Islet of Langerhans (tissue), 1 donor: ENCODE data around the gene AK8.

Experiments
- FAIRE-seq: peaks from one replicate; lab custom pipeline; 2011; peaks lifted over from hg19 to GRCh38; lab: Jason Lieb, UNC

Gene AK8

DNA sequence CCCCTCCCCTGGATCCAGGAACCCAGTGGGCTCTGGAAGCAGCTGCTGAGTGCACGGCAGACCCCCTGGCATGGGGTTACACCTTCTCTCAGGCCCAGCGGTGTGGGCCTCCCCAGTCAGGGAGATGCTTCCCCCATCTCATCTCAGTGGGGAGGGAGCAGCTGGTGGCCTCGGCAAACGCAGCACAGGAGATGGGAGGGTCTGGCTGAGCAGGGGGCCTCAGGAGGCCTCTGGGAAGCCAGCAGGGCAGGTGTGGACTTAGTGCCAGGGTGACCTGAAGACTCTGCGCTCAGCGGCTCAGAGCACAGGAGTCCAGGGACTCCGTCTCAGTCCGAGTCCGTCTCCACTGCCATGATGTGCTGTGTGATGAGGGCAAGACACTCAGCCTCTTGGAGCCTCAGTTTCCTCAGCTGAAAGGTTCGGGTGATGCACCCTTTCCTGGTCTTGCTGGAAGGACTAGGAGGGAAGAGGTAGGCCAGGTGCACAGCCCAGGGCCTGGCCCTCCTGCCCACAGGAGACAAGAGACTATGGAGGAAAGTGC, 107.2 kb downstream of the AK8 start:
- FAIRE-seq, result no peak

DNA sequence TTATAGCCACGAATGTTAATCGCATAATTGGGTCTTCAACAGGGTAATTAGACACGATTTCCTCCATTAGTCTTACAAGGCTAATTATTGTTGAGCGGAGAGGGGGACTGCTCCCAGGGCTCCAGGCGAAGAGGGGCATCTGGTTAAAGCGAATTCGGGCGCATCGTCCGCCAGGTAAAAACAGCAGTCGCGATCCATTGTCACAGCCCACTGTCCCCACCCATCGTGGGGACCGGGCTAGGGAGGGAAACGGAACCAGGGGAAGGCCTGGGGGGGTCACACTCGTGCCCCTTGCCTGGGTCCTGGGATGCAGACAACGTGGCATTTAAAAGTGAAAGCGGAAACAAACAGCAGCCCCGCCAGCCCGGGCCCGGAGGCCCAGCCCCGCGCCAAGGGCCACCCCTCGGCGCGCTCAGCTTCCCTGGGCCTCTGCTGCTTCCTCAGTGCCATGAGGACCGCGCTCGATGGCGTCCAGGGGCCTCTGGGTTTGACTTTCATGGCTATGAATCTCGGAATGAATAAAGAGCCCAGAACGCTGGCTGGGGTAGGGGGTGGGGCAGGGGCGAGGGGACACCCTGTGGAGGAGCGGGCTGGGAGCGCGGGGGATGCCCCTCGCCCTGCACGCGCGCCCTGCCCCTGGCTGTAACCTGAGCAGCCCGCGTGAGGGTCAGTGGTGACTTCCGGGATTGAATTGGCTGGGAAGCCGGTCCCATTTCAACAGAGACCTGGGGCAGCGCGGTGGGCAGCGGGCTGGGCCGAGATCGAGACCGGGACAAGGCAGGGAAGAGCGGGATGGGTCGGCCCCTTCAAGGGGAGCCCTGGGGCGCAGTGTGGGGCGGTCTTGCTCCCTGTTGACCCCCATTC, 107.9 kb downstream of the AK8 start:
- FAIRE-seq, result no peak

DNA sequence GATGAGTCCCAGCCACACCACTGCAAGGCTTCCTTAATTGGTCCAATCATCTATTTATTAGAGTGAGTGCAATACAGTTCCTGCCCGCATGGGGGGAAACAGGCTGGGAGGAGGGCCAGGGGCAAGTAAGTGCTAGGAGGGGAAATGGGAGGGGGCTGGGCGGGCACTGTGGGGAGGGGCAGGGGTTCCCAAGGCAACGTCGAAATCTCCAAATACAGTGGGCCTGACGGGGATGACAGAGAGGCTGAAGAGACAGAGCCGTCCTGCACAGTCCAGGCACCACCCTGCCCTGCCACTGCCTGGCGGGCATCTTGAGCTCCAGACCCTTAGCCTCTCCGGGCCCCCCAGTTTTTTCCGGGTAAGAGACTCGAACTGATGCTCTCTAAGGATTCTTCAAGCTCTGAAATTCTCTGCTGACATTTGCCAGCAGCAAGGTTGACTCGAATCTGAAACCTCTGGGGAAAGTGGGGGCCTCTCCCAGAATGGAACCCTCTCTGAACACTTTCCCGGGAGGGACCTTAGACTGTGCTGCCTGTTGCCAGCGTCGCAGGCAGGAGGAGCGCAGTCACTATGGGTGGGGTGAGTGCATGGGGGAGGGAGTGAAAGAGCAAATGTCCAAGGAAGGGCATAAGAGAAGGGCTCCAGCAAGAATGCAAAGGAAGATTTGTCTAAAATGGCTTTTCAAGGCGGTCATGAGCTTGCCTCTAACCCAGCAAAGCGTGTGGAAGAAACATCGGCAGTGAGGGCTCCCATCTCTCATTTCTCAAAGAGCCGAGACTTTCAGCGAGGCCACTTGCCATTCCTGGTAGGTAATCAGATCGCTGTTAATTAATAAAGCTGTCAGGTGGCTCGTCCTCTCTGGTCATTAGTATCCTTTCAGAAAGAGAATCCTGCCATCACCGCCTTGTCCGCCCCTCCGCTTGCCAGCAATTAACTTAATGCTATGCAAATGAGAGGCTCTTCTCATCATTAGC, 108.9 kb downstream of the AK8 start:
- FAIRE-seq, result no peak

DNA sequence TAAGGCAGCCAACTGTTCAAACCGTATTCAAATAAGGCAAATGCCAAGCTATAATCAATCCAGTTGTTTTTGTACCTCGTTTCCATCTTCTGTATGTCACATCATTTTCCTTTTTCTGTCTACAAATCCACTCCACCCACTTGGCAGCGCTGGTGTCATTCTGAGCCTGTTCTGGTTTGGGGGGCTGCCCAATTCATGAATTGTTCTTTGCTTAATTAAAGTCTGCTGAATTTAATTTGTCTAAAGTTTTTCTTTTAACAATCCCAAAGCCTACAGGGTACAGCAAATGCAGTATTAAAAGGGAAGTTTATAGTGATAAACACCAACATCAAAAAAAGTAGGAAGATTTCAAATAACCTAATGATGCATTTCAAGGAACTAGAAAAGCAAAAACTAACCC, 114.5 kb downstream of the AK8 start:
- no peak for FAIRE-seq

DNA sequence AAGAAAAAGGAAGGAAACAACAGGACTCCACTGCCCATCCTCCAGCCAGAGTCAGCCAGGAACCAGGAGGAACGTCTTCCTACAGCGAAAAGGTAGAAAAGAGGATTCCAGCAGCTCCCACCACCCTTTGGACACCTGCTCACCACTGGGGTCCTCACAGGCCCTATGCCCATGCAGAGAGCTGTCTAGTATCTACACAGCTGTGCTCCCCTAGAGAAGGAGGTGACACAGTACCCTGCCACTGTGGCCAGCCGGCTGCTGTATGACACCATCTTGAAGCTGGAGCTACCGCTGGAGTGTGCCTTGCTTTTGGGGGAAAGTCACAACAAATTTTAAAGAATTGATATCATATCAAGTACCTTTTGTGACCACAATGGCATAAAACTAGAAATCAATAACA, 115.2 kb downstream of the AK8 start:
- FAIRE-seq, result no peak

DNA sequence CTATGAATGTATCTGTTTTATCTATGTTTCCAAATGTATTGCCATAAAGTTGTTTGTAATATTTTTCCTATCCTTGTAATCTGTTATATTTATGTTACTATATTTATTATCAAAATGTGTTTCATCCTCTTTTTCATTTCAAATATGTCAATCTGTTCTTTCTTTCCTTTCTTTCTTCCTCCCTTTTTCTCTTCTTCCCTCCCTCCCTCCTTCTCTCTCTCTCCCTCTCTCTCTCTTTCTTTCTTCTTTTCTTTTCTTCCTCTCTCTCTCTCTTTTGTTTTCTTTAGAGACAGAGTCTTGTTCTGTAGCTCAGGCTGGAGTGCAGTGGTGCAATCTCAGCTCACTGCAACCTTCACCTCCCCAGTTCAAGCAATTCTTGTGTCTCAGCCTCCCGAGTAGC, 116.5 kb downstream of the AK8 start:
- FAIRE-seq, result no peak

DNA sequence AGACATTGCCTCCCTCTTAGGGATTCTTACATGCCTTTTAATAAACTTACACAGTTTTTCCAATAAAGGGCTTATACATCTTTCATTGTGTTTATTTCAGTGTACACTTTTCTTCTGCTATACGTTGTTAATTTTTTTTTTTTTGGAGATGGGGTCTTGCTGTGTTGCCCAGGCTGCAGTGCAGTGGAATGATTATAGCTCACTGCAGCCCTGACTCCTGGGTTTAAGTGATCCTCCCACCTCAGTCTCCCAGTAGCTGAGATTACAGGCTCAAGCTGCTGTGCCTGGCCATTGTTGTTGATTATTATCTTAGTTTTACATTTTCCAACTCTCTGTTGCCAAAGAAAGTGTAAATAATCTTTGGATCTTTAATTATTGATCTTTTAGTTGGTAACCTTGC, 118.0 kb downstream of the AK8 start:
- FAIRE-seq, result no peak

DNA sequence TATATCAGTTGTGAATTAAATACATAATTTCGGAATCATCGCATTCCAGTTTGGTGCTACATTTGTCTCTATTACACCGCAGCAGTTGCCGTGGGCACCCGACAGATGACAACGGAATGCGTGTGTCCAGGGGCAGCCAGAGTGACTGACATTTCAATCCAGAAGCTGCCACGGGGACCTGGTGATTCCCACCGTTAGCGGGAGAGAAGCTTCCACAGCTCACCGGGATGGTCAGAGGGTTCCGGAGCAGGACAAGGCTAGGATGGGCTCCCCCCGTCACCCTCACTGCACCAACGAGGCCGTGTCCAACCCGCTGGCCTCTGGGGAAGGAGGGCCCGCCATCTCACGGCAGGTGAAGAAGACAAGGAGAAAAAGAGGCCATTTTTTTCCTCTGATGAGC, 121.1 kb downstream of the AK8 start:
- no peak for FAIRE-seq

DNA sequence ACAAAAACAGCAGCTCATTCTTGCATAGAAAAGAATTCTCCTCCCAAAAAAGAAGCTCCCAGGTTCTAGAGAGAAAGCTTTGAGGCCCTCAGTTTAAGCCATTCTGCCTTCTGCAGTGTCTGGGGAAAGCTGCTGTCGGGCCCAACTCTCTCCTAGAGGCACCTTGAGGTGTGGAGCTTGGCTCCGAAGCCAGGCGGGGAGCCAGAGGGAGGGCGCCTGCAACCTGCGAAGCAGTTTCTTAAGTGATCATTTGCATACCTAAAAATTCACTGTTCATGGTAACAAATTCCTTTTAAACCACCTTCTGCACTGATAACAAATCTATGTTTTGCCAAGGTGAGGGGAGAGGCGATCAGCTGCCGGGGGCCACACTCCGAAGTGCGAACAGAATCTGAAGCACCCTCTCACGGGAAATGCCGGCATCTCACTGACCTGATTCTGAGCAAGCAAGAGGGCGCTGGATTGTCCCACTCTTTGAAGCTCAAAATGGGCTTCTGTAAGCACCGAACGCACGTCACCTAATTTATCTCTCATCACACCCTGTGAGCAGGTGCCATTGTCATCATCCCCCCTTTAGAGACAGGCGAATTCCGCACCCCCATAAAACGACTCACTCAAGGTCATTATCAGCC, 121.8 kb downstream of the AK8 start:
- no peak for FAIRE-seq

DNA sequence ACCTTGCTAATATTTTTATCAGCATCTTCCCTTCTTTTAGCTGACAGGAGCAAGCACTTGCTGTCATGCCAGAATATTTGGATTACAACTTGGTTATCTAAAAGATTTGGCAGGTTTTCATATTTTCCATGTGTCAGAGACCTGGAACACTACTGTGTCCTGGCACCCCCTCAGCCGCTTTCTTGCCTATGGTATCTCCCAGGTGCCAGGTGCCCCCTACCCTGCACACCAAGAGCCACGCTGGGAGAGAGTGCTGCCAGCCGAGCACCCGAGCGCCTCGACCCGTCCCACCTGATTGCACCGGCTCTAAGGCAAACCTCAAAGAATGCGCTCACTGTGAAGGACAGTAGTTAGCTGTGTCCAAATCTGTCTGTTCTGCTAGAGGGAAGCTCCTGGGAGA, 123.0 kb downstream of the AK8 start:
- FAIRE-seq, result no peak

DNA sequence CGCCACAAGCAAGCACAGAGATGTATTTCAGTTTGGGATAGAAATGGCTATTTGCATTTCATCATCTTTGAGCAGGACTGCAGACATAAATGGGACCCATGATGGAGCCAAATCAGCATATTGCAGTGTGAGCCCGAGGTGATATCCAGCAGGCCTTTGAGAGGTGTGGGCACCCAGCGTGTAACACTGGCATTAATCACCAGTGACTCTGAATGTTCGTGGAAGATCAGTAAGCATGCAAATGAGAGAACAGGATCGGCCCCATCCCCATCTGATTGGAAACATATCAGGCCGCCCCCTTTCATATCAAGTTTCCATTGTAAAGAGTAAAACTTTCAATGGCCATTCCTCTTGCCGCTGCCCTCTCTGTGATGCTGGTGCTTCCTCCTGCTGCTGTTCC, 123.8 kb downstream of the AK8 start:
- FAIRE-seq, result no peak

DNA sequence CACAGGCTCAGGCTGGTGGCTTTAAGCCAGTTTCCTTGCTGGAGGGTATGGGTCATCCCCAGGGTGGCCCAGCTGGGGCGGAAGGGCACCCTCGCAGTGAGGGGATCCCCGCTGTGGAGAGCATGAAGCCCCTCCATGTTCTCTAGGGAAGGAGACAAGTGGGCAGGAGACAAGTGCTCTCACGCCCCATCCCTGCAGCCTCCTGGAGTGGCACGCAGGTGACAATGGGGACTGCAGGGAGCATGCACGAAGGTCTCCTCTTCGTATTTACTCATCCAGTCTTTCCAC, 124.5 kb downstream of the AK8 start:
- FAIRE-seq, result no peak

DNA sequence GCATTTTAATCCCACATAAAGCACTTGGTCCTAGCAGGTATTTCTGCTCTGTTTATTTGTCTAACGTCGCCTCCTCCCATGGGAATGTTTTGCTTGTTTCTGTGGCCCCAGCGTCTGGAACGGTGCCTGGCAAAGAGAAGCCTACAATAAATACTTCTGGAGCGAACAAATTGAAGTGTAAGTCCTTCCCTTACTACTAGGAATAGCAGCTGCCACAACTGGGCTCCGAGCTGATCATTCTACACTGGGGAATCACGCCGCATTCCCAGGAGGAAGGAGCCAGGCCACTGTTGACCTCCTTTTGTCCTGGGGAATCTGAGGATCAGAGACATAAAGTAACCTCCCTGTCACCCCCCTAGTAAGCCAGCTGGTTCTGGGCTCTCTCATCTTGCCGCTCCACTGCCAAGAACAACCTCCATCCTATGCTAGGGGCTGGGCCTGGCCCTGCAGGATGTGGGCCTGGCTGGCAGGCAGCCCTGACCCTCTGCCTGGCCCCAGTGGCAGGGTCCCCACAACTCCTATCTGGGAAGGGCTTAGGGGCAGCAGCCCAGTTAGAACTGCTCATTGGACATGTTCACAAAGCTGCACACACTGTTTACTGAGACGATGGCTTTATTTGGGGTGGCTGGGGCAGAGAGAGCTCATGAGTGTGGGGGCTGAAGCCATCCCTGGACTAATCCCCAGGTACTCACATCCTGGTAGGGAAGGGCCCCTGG, 125.0 kb downstream of the AK8 start:
- no peak for FAIRE-seq

DNA sequence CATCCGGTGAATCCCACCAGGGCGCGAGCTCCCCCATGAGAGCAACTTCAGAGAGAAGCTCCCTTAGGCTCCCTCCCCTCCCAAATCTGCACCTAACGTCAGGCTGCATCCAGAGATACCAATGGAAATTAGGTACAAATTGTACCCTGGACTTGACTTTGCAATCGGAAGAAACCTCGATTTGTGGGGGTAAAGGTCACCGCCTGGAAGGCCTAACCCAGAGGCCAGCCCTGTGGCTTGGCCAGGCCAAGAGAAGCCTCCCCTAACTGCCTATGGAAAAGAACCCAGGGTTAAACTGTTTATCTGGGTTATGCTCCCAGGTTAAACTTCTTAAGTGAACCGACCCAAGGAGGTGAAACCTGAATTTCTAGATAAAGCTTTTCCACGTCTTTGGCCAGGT, 127.4 kb downstream of the AK8 start:
- no peak for FAIRE-seq

DNA sequence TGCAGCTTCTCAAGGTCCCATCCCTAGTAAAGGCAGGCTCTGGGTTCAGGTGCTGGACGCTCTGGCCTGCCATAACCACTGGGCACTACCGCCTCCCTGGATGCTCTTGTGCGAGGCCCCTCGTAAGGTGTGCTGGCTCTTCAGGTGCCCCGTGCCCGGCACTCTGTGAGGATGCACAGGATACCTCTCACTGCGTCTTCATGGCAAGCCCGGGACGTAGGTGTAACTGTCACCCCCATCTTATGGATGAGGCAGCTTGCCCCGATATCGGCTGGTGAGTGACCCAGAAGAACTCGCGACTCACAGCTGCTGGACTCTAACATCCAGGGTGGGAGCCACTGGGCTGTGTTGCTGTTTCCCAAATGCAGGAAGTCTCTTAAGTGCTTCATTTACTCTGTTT, 128.8 kb downstream of the AK8 start:
- FAIRE-seq, result no peak

DNA sequence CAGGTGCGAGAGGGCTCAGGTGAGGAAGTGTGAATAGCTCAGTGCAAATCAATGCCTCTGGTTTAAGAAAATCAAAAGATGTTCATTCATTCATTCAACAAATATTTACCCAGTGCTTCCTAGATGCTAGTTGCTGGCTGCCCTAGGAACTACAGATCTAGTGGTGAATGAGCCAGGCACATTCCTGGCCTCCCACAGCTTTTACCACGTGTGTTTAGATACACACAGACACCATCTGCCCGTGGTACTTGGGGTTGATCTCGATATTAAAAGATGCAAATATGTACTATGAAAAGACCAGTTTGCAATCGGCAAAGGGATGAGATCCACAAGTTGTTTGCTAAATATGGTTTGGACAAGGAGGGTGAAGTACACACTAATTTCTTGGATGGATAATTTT, 129.6 kb downstream of the AK8 start:
- no peak for FAIRE-seq

DNA sequence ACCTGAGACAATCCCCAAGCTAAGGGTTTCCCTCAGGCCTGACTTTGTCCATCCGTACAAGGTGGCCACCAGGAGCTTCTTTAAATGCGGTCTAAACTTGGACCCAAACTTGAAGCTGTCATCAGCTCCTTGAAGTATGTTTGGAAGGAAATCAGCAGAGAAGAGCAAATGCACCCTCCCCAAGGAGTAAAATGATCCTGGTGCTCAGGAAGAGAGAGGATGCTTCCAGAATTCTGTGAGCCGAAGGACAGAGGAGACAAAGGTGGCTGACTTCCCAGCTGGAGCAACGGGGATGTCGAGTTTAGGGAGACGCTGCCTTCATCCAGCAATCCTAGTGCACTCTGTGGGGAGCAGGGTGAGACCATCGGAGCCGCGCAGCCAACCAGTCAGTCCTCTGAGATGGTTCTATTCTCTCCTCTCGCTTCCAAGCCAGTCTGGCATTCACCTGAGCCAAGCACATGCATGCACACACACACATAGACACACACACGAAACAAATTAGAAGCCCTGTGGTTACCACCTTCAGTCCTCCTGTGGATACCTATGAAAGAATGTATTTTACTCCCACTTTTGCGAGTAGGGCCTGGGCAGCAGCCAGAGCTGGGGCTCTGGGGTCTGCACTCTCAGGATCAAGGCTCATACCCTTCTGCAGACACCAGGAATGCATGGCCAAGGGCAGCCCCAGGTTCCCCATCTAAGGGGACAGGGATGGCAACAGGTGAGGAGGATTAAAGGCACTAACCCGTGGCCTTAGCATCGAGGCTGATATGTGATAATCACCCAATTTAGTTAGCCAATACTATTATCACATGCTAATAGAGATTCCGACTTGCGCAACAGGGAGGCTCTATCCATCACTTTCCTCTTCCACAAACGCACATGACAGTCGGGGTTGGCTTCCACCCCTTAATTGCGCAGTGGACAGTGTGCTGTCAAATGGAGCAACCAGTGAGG, 132.1 kb downstream of the AK8 start:
- no peak for FAIRE-seq

DNA sequence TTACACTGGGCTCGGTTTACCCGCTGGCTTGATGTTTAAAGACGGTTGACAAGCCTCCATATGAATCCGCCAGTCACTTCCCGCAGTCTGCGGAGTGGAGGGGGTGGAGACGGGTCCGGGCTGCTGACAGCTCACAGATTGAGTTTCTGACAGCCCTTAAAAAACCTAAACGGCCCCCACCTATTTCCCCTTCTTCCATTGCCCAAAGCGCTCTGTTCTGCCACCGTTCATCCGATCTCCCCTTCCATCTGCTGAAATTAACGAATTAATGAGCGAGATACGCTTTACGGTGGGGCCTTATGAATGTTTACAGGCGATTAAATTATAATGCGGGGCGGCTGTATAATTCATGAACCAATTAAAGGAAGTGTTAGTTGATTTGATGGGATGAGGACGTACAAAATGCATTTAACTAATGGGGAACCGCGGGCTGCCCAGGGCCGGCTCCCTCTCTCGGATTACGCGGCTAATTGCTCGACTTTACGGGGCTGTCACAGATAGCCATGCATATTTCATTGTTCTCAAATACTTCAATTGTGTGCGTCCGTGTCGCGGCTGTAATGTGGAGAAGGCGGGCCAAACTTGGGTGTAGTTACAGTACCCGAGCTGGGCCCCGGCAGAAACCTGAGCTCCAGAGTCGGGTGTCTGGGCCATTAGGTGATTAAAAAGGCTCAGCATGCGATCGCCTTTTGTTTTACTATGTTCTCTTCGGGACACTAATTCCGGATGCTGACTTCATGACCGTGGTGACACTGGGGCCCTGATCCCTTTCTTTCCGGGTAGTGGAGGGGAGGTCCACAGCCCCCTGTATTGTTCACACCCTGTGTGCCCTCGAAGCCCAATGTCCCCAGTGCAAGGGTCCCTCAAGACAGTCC, 133.0 kb downstream of the AK8 start:
- FAIRE-seq, result no peak

DNA sequence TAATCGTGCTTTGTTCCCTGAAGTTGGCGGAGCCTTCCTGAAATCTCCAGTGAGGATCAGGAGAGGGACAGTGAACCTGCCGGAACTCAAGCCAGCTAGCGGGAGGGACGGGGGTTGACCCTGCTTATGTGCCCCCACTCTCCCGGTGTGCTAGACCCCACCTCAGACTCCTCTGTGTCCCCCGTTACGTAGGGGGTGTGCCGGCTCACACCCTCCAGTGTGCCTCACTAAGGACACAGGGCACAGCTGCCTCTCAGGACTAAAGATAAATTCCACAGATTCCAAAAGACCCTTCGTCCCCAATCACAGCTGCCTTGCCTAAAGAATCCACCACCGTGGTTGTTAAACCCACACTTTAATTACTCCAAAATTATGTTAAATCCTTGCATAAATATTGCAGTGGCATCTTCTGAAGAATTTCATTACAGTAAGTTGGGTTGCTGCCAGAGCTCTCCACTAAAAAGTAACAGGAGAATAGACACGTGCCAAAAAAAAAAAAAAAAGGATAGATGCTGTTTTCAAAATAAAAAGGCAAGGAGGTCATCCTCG, 134.1 kb downstream of the AK8 start:
- FAIRE-seq, result no peak
